Activated naive CD4-positive, alpha-beta T cell treated with anti-CD3 and anti-CD28 coated beads, Interleukin-2, amount 10 ng/mL, durations not matched to agents 7 days and 5 days (primary cell): ENCODE measurements around the gene SPATA7.

ENCODE experiments used
- CTCF ChIA-PET: fragments of 350-600 bp; sonication (Branson Sonifier 250); formaldehyde crosslinking; loops from one replicate; lab custom pipeline; 2021; ENCODE audit warnings: antibody characterized with exemption; lab: Charles Lee
- DNase-seq: peaks from one replicate; pipeline ENCODE4 v3.0.0-alpha.2; 2020
- H3K27ac Mint-ChIP-seq: one replicate; pipeline ENCODE4 v1.8.0; 2021; ENCODE audit warnings: mild to moderate bottlenecking, moderate library complexity, mixed read lengths
- H3K27me3 Mint-ChIP-seq: one replicate; pipeline ENCODE4 v1.8.0; 2021; ENCODE audit warnings: mild to moderate bottlenecking, mixed read lengths
- H3K36me3 Mint-ChIP-seq: one replicate; pipeline ENCODE4 v1.8.0; 2021; ENCODE audit warnings: mixed read lengths
- H3K4me1 Mint-ChIP-seq: one replicate; pipeline ENCODE4 v1.8.0; 2021; ENCODE audit warnings: mixed read lengths
- H3K4me3 Mint-ChIP-seq: one replicate; pipeline ENCODE4 v1.8.0; 2021; ENCODE audit warnings: mild to moderate bottlenecking, moderate library complexity, mixed read lengths
- H3K9me3 Mint-ChIP-seq: one replicate; pipeline ENCODE4 v1.8.0; 2021; ENCODE audit warnings: mixed read lengths

The SPATA7 gene, protein sequence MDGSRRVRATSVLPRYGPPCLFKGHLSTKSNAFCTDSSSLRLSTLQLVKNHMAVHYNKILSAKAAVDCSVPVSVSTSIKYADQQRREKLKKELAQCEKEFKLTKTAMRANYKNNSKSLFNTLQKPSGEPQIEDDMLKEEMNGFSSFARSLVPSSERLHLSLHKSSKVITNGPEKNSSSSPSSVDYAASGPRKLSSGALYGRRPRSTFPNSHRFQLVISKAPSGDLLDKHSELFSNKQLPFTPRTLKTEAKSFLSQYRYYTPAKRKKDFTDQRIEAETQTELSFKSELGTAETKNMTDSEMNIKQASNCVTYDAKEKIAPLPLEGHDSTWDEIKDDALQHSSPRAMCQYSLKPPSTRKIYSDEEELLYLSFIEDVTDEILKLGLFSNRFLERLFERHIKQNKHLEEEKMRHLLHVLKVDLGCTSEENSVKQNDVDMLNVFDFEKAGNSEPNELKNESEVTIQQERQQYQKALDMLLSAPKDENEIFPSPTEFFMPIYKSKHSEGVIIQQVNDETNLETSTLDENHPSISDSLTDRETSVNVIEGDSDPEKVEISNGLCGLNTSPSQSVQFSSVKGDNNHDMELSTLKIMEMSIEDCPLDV

DNA sequence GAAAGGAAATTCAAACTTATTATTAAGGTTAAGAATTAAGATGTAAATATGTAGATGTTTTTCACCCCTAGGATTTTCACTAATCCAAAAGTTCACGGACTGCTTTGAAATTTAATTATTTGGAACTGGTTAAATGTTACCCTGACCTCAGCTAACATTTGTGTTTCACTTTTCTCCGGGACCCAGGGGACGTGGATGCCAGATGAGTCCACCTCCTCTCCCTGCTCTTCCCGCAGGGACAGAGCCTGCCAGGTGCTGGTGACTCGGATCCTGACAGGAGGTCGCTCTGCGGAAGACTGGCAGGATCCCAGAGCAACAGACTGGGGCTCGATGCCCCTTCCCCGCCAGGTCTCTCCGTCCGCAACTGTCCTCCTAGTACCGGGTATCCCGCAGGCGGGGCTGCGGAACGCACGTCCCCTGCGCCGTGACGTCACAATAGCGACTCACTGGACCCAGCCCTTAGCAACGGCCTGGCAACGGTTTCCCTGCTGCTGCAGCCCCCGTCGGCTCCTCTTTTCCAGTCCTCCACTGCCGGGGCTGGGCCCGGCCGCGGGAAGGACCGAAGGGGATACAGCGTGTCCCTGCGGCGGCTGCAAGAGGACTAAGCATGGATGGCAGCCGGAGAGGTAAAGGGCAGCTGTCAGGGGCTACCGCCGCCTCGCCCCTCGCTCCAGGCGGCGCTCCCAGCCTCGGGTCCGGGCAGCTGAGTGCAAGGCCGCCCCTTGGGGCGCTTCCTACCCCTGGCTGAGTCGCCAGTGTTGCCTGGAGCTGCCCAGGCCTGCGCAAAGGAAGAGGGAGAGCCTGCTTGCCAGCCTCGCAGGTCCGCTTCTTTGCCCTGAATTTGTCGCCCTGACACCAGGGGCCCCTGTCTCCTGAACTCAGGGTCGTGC is at the start of gene SPATA7:
TSS of gene SPATA7 (plus strand) at position 446 of the 890 bp plus-strand sequence. CDS start at position 608, 162 bp downstream.
- CTCF ChIA-PET = interaction anchor here (1.4 kb wide), 1 partner anchor 196 kb away, joined by 3 read pairs; no protein-coding TSS in a partner anchor
- DNase-seq = peak; percentile 93
- peaks cover 25% of the 10 kb centered on the region for H3K4me1 Mint-ChIP-seq
- no peaks in the 10 kb centered on the region for H3K9me3 Mint-ChIP-seq
- H3K4me3 Mint-ChIP-seq = peak within 1 kb of the TSS; percentile 93
- H3K27me3 Mint-ChIP-seq = peaks cover 11% of the 10 kb centered on the region
- peak within 1 kb of the TSS; percentile 63 for H3K27ac Mint-ChIP-seq
- H3K36me3 Mint-ChIP-seq = no peaks in the 10 kb centered on the region

DNA sequence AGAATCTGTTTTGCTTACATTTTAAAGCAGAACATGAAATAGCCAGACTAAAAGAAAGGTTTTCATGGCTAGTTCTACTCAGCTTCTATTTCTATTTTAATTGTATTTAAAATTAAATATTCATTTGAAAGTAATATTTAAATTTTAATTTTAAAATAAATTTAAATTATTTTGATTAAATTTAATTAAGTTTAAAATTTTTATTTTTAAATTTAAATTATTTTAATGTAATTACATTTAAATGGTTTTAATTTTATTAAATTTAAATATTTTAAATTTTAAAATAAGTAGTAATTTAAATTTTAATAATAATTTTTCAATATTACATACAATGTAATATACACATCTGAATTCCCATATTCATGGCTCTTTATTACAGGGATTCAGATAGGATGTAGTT is 45.1 kb upstream of the SPATA7 start:
- H3K4me3 Mint-ChIP-seq = no peak overlapping the region
- no peaks in the 10 kb centered on the region for H3K4me1 Mint-ChIP-seq
- DNase-seq = no peak
- no peaks in the 10 kb centered on the region for H3K9me3 Mint-ChIP-seq
- H3K27ac Mint-ChIP-seq = no peak overlapping the region
- CTCF ChIA-PET = no interaction called here
- no peaks in the 10 kb centered on the region for H3K36me3 Mint-ChIP-seq
- H3K27me3 Mint-ChIP-seq = no peaks in the 10 kb centered on the region

DNA sequence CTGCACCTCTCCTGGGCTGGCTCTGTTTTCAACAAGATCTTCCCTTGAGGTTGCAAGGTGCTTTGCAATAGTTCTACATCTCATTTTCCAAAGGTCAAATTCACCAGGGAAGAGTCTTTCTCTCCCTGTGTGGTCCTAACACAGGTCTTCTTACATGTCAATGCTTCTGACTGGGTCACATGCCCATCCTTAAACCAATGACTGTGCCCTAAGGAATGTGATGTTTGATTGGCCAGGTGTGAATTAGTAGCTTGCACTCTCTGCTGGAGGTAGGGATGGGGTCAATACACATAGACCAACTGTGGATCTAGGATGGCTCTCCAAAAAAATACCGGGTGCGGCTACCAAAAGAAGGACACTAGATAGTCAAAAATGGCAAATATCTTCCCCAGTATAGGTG is 42.5 kb upstream of the SPATA7 start:
- CTCF ChIA-PET = no interaction called here
- Mint-ChIP-seq H3K4me3 (no peak overlapping the region), H3K36me3 (no peaks in the 10 kb centered on the region), H3K27me3 (no peaks in the 10 kb centered on the region), H3K4me1 (no peaks in the 10 kb centered on the region), H3K9me3 (no peaks in the 10 kb centered on the region), H3K27ac (no peak overlapping the region)
- no peak for DNase-seq

DNA sequence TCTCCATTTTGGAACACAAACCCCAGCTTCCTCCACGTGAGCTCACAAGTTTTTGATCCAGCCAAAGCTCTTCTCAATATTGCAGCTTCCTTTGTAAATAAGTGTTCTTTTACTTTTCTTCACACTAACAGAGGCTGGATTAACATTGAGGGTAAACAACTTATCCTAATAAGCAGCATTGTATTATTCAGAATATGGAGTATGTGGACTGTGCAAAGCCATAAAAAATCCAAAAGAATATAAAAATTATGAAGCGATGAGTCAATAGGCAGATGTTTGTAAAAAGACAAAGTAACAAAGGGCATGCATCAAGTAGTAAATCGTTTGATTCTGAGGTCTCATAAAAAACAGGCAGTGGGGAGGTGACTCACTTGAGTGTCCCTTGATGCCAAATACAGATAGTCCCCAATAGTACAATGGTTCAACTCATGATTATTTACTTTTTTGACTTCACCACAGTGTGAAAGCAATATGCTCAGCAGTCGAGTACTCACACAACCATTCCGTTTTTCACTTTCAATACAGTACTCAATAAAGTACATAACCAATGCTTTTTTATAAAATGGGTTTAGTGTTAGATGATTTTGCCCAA is 39.3 kb upstream of the SPATA7 start:
- Mint-ChIP-seq H3K9me3 (no peaks in the 10 kb centered on the region), H3K27ac (no peak overlapping the region), H3K4me1 (no peaks in the 10 kb centered on the region), H3K27me3 (no peaks in the 10 kb centered on the region), H3K4me3 (no peak overlapping the region), H3K36me3 (no peaks in the 10 kb centered on the region)
- DNase-seq = no peak
- CTCF ChIA-PET = no interaction called here

DNA sequence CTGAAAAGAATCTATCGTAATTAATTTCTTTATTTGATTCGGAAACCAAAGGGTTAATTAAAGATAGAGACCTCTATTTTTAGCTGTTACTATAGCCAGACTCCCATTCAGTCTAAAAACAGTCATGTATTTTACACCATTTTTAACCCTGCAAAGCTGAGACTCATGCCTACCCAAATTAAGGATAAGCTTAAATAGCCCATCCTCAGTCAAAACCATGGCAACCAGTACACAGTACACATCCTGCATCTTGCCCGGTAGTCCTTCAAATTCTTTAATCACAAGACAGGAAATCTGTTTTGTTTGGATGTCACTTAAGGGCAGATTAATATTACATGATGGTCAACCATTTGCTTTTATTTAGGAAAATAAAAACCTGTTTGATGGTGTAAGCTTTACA is 36.9 kb upstream of the SPATA7 start:
- no peak for DNase-seq
- no peak overlapping the region for H3K27ac Mint-ChIP-seq
- no peaks in the 10 kb centered on the region for H3K27me3 Mint-ChIP-seq
- H3K4me3 Mint-ChIP-seq = no peak overlapping the region
- no peaks in the 10 kb centered on the region for H3K4me1 Mint-ChIP-seq
- H3K36me3 Mint-ChIP-seq = no peaks in the 10 kb centered on the region
- CTCF ChIA-PET = no interaction called here
- H3K9me3 Mint-ChIP-seq = no peaks in the 10 kb centered on the region

DNA sequence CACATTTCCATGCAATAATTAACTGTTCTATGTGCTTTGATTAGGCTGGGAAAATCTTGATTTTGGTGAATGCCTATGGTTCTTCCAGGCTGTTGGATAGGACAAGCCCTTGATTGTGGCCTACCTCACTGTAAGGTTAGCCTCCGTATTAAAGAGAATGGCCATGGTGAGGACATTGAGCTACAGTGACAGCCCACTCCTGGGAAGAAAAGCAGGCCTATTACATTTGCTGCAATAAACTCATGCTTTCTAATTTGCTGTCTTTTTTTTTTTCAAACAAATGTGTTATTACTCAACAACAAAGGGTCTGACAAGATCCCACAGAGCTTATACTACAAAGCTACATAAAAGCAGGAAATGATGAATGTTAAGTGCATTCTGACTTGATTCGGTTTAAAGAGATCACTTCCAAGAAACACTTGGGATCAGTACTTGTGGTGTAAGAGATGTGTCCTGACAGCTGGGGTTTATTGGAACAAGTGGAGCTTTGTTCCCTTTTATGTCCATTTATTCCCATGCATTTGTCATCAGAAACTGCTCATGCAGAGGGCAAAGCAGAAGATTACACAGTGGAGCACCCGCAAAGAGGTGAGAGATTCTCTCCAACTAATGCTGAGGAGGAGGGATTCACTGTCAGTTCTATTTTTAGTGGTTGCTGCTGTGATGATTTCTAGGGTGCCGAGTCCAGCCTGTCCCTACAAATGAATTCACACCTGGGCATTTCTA is 33.3 kb upstream of the SPATA7 start:
- Mint-ChIP-seq H3K4me3 (no peak overlapping the region), H3K4me1 (no peaks in the 10 kb centered on the region), H3K36me3 (no peaks in the 10 kb centered on the region), H3K27me3 (peaks cover 3% of the 10 kb centered on the region), H3K9me3 (no peaks in the 10 kb centered on the region), H3K27ac (no peak overlapping the region)
- no peak for DNase-seq
- CTCF ChIA-PET = interaction anchor here (0.8 kb wide), 1 partner anchor 8 kb away, joined by 4 read pairs; no protein-coding TSS in a partner anchor

DNA sequence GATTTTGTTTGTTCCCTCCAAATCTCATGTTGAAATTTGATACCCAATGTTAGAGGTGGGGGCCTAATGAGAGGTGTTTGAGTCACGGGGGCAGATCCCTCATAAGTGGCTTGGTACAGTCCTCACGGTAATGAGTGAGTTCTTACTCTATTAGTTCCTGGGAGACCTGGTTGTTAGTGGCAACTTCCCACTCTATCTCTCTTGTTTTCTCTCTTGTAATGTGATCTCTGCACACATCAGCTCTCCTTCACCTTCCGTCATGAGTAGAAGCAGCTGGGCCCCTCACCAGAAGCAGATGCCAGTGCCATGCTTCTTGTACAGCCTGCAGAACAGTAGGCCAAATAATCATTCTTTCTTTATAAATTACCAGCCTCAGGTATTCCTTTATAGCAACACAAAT is 32.8 kb upstream of the SPATA7 start:
- CTCF ChIA-PET = interaction anchor here (0.8 kb wide), 1 partner anchor 8 kb away, joined by 4 read pairs; no protein-coding TSS in a partner anchor
- Mint-ChIP-seq H3K36me3 (no peaks in the 10 kb centered on the region), H3K4me1 (no peaks in the 10 kb centered on the region), H3K27ac (no peak overlapping the region), H3K27me3 (peaks cover 3% of the 10 kb centered on the region), H3K4me3 (no peak overlapping the region), H3K9me3 (no peaks in the 10 kb centered on the region)
- DNase-seq = no peak

DNA sequence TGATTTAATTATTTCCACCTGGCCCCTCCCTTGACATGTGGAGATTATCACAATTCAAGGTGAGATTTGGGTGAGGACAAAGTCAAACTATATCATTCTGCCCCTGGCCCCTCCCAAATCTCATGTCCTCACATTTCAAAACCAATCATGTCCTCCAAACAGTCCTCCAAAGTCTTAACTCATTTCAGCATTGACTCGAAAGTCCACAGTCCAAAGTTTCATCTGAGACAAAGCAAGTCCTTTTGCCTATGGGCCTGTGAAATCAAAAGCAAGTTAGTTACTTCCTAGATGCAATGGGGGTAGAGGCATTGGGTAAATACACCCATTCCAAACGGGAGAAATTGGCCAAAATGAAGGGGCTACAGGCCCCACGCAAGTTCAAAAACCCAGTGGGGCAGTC is 31.1 kb upstream of the SPATA7 start:
- H3K27me3 Mint-ChIP-seq = peaks cover 3% of the 10 kb centered on the region
- no peaks in the 10 kb centered on the region for H3K4me1 Mint-ChIP-seq
- no peak overlapping the region for H3K4me3 Mint-ChIP-seq

DNA sequence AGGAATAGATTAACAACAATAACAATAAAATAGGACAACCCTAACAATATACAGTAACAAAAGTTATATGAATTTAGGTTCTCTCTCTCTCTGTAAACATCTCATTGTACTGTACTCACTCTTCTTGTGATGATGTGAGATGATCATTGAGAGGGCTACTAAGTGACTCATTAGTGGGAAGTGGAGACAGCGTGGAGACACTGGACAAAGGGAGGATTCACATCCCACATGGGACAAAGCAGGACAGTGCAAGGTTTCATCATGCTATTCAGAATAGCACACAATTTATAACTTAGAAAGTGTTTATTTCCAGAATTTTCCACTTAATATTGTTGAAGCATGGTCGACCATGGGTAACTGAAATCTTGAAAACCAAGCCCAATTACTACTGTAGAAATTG is 26.0 kb upstream of the SPATA7 start:
- Mint-ChIP-seq H3K4me1 (no peaks in the 10 kb centered on the region), H3K9me3 (peaks cover 6% of the 10 kb centered on the region), H3K36me3 (no peaks in the 10 kb centered on the region), H3K27me3 (peaks cover 5% of the 10 kb centered on the region), H3K27ac (no peak overlapping the region), H3K4me3 (no peak overlapping the region)
- CTCF ChIA-PET = no interaction called here
- DNase-seq = no peak

More for the DNA sequence above, 31.1 kb upstream of the SPATA7 start:
- Mint-ChIP-seq H3K9me3 (no peaks in the 10 kb centered on the region), H3K27ac (no peak overlapping the region), H3K36me3 (no peaks in the 10 kb centered on the region)
- CTCF ChIA-PET = no interaction called here
- DNase-seq = no peak

DNA sequence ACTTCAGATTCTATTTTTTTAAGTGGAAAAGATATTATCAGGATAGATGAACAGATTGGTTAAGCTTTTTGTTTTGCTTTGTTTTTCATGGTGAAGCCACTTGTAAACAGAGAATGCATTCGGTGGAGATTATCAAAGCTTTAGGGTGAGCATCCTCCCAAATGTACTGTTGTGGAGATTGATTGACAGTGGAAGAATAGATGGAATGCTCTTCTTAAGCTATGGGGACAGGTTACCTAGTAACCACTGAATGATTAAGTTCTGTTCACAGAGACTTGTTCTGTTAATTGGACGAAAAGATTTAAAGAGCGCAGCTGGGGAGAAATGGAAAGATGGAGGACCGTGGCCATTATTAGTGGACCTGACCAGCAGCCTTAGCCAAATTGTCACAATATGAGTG is 21.8 kb upstream of the SPATA7 start:
- peaks cover 5% of the 10 kb centered on the region for H3K27me3 Mint-ChIP-seq
- H3K4me1 Mint-ChIP-seq = no peaks in the 10 kb centered on the region
- H3K27ac Mint-ChIP-seq = no peak overlapping the region
- H3K4me3 Mint-ChIP-seq = no peak overlapping the region
- CTCF ChIA-PET = no interaction called here
- peaks cover 8% of the 10 kb centered on the region for H3K9me3 Mint-ChIP-seq
- DNase-seq = no peak
- no peaks in the 10 kb centered on the region for H3K36me3 Mint-ChIP-seq

DNA sequence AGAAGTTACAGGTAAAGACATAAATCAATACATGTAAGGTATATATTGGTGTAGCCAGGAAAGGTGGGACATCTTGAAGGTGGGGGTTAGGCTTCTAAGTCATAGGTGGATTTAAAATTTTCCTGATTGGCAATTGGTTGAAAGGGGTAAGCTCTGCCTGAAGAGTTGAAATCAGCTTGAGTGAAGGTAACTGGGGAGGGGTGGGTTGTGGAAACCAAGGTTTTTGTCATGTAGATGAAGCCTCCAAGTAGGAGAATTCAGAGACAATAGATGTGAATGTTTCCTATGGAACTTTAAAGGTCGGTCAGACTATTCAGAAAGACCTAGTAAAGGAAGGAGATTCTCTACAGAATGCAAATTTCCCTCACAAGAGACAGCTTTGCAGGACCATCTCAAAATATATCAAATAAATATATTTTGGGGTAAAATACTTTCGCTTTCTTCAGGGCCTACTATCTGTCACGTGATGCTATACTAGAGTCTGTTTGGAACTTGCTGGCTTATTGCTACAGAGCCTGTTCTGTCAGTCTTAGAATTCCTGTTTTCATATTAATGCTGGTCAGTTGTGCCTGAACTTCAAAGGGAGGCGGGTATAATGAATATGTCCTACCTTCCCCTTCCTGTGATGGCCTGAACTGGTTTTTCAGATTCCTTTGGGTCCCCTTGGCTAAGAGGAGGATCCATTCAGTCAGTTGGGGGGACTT is 20.6 kb upstream of the SPATA7 start:
- H3K4me3 Mint-ChIP-seq = no peak overlapping the region
- no peak for DNase-seq
- H3K27ac Mint-ChIP-seq = no peak overlapping the region
- CTCF ChIA-PET = no interaction called here
- H3K36me3 Mint-ChIP-seq = no peaks in the 10 kb centered on the region
- peaks cover 8% of the 10 kb centered on the region for H3K9me3 Mint-ChIP-seq
- no peaks in the 10 kb centered on the region for H3K4me1 Mint-ChIP-seq
- peaks cover 9% of the 10 kb centered on the region for H3K27me3 Mint-ChIP-seq

DNA sequence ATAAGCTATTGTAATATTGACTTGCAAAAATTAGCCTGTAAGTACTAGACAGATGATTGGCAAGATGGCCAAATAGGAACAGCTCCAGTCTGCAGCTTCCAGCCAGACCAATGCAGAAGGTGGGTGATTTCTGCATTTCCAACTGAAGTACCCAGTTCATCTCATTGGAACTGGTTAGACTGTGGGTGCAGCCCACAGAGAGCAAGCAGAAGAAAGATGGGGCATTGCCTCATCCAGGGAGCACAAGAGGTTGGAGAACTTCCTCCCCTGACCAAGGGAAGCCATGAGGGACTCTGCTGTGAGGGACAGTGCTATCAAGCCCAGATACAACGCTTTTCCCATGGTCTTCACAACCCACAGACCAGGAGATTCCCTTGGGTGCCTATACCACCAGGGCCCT is 16.0 kb upstream of the SPATA7 start:
- Mint-ChIP-seq H3K4me3 (no peak overlapping the region), H3K9me3 (peaks cover 2% of the 10 kb centered on the region), H3K4me1 (no peaks in the 10 kb centered on the region), H3K27me3 (peaks cover 8% of the 10 kb centered on the region), H3K36me3 (no peaks in the 10 kb centered on the region), H3K27ac (no peak overlapping the region)
- CTCF ChIA-PET = no interaction called here
- no peak for DNase-seq
